ENCODE results near the gene STX4.

GRCh38 chr16:31087971-31088370 lies 54.6 kb downstream of the STX4 start:
- TF ChIP-seq POLR2AphosphoS5 (IDR thresholded peaks at IDR 0.05; ENCODE audit: low read depth, low read length) (no peak), POLR2A (IDR thresholded peaks at IDR 0.05; ENCODE audit: low read depth, low read length) (no peak), SPI1 (IDR thresholded peaks at IDR 0.05; ENCODE audit: low read depth, low read length) (no peak), TAF1 (IDR thresholded peaks at IDR 0.05; ENCODE audit: low read depth, low read length) (no peak), POU2F2 (IDR thresholded peaks at IDR 0.05; ENCODE audit: low read depth, low read length) (no peak), PAX5 (IDR thresholded peaks at IDR 0.05; ENCODE audit: insufficient read depth, low read length, severe bottlenecking) (no peak)
